HG03575 (cell line): ENCODE results near the gene TTC34.
"Not testable (repeated sequence)": the region's sequence is repeated elsewhere in the genome, so short reads cannot be mapped to it uniquely, and the experiment has no call there.

Source experiments
- ATAC-seq: cut with Tn5 transposase; IDR thresholded peaks from one replicate; pipeline ENCODE4 v1.9.1; 2021; ENCODE audit not compliant: unreplicated experiment, insufficient number of reproducible peaks, low FRiP score; ENCODE audit errors: extremely low read depth

Gene TTC34

GRCh38 chr1:2784854-2785630 lies 16.5 kb downstream of the TTC34 start:
- ATAC-seq: no peak

DNA sequence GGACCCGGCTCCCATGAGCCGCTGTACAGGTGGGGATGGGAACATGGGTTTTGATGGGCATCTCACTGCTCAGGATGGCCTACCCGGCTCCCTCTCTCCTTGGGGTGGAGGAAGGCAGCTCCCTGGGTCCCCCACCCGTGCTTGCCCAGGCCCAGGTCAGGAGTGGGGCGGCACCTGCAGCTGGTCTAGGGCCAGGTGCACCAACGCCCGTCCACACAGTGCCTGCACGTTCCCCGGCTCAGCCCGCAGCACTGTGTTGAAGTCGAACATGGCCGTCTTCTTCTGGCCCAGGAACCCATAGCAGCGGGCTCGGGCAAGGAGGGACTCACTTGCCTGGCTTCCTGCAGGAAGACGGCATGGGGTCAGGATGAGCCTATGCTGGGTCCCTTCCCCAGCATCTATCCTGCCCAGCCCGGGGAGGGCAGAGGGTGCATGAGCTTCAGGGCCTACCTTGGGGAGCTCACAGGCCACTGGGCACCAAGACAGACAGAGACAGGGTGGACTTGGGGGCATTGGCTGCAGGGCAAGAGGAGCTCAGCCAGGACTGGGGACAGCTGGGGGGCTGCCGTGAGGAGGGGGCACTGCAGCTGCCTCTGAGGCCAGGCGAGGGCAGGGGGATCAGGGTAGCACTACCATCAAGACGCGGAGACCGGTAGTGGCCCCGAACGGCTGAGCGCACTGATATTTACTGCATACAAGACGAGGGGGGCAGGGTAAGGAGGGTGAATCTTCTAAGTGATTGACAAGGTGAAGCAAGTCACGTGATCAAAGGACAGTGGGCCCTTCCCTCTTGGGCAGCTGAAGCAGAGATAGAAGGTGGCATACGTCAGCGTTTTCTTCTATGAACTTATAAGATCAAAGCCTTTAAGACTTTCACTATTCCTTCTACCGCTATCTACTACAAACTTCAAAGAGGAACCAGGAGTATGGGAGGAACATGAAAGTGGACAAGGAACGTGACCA lies 17.8 kb downstream of the TTC34 start:
- ATAC-seq: no peak

DNA sequence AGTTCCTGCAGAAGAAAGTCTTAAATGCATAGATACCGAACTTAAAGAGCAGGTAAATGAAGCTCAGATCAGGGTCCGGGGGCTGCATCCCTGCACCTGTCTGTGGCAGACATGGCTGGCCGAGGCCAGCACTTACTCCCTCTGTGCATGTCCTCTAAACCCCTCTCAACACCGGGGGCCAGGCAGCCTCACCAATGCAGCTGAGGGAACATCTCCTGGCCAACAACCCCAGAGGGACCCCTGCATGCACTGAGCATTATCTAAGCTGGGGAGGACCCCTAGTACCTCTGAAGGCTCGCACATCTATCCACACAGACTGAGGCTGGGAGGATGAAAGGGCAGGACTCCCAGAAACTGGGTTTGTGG lies 18.4 kb downstream of the TTC34 start:
- ATAC-seq: no peak

GRCh38 chr1:2781627-2782026 lies 19.9 kb downstream of the TTC34 start:
- ATAC-seq: no peak

- ATAC-seq: no peak
Observed at GRCh38 chr1:2778220-2778592, 23.3 kb downstream of the TTC34 start.

- no peak for ATAC-seq
Observed at GRCh38 chr1:2777424-2778219, 23.9 kb downstream of the TTC34 start.

DNA sequence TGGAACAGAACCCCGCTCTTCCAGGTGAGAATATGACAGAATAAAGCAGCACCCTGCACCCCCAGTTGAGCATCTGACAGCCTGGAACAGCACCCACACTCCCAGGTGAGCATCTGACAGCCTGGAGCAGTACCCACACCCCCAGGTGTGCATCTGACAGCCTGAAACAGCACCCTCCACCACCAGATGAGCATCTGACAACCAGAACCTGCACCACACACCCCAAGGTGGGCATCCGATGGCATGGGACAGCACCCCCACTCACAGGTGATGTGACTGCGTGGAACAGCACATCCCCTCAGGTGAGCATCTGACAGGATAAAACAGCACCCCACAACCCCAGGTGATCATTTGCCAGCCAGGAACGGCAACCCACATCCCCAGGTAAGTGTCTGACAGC lies 26.2 kb downstream of the TTC34 start:
- not testable (repeated sequence) for ATAC-seq

GRCh38 chr1:2768052-2768451 lies 33.4 kb downstream of the TTC34 start:
- not testable (repeated sequence) for ATAC-seq

DNA sequence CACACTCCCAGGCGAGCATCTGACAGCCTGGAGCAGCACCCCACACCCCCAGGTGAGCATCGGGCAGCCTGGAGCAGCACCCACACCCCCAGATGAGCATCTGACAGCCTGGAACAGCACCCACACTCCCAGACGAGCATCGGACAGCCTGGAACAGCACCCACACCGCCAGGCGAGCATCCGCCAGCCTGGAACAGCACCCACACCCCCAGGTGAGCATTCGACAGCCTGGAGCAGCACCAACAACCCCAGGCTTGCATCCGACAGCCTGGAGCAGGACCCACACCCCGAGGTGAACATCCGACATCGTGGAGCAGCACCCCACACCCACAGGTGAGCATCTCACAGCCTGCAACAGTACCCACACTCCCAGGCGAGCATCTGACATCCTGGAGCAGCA lies 42.1 kb downstream of the TTC34 start:
- not testable (repeated sequence) for ATAC-seq

GRCh38 chr1:2757519-2757918 lies 44.0 kb downstream of the TTC34 start:
- not testable (repeated sequence) for ATAC-seq

- ATAC-seq: not testable (repeated sequence)
Observed at GRCh38 chr1:2755426-2755825, 46.1 kb downstream of the TTC34 start.

- ATAC-seq: not testable (repeated sequence)
Observed at GRCh38 chr1:2754597-2754996, 46.9 kb downstream of the TTC34 start.

DNA sequence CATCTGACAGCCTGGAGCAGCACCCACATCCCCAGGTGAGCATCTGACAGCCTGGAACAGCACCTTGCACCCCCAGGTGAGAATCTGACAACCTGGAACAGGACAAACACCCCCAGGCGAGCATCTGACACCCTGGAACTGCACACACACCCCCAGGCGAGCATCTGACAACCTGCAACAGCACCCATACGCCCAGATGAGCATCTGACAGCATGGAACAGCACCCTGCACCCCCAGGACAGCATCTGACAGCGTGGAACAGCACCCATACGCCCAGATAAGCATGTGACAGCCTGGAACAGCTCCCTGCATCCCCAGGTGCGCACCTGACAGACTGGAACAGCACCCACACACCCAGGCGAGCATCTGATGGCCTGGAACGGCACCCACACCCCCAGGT lies 49.0 kb downstream of the TTC34 start:
- not testable (repeated sequence) for ATAC-seq

GRCh38 chr1:2751866-2752265 lies 49.6 kb downstream of the TTC34 start:
- ATAC-seq: not testable (repeated sequence)

DNA sequence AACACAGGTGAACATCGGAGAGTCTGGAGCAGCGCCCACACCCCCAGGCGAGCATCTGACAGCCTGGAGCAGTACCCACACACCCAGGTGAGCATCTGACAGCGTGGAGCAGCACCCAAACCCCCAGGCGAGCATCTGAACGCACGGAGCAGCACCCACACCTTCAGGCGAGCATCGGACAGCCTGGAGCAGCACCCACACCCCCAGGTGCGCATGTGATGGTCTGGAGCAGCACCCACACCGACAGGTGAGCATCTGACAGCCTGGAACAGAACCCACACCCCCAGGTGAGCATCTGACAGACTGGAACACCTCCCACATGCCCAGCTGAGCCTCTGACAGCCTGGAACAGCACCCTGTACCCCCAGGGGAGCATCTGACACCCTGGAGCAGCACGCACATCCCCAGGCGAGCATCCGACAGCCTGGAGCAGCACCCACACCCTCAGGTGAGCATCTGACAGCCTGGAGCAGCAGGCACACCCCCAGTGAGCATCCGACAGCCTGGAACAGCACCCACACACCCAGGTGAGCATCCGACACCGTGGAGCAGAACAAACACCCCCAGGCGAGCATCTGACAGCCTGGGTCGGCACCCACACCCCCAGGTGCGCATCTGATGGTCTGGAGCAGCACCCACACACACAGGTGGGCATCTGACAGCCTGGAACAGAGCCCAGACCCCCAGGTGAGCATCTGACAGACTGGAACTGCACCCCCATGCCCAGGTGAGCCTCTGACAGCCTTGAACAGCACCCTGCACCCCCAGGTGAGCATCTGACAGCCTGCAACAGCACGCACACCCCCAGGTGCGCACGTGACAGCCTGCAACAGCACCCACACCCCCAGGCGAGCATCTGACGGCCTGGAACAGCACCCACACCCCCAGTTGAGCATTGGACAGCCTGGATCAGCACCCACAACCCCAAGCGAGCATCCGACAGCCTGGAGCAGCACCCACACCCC lies 50.4 kb downstream of the TTC34 start:
- not testable (repeated sequence) for ATAC-seq

DNA sequence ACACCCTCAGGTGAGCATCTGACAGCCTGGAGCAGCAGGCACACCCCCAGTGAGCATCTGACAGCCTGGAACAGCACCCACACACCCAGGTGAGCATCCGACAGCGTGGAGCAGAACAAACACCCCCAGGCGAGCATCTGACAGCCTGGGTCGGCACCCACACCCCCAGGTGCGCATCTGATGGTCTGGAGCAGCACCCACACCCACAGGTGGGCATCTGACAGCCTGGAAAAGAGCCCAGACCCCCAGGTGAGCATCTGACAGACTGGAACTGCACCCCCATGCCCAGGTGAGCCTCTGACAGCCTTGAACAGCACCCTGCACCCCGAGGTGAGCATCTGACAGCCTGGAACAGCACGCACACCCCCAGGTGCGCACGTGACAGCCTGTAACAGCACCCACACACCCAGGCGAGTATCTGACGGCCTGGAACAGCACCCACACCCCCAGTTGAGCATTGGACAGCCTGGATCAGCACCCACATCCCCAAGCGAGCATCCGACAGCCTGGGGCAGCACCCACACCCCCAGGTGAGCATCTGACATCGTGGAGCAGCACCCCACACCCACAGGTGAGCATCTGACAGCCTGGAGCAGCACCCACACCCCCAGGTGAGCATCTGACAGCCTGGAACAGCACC lies 51.3 kb downstream of the TTC34 start:
- not testable (repeated sequence) for ATAC-seq

DNA sequence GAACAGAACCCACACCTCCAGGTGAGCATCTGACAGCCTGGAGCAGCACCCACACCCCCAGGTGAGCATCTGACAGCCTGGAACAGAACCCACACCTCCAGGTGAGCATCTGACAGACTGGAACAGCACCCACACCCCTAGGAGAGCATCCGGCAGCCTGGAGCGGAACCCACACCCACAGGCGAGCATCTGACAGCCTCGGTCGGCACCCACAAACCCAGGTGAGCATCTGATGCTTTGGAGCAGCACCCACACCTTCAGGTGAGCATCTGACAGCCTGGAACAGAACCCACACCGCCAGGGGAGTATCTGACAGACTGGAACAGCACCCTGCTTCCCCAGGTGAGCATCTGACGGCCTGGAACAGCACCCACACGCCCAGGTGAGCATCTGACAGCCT lies 52.9 kb downstream of the TTC34 start:
- not testable (repeated sequence) for ATAC-seq

DNA sequence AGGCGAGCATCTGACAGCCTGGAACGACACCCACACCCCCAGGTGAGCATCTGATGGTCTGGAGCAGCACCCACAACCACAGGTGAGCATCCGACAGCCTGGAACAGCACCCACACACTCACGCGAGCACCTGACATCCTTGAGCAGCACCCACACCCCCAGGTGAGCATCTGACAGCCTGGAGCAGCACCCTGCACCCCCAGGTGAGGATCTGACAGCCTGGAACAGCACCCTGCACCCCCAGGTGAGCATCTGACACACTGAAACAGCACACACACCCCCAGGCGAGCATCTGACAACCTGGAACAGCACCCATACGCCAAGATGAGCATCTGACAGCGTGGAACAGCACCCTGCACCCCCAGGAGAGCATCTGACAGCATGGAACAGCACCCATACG lies 106.7 kb downstream of the TTC34 start:
- not testable (repeated sequence) for ATAC-seq
